ENCODE data around the gene LEMD2.

GRCh38 chr6:33739571-33739970 lies 49.4 kb downstream of the LEMD2 start:
- TF ChIP-seq EZH2 (IDR thresholded peaks at IDR 0.05; ENCODE audit: borderline replicate concordance, low read length) (no peak), CTCF (IDR thresholded peaks at IDR 0.05; ENCODE audit: low read length) (no peak)

Data from OCI-LY1 (cell line).